SK-N-SH (cell line): ENCODE measurements around the gene SCNN1A.

ENCODE experiments used
- CHD2 ChIP-seq: fragments of 150-350 bp; IDR thresholded peaks from 2 replicates; pipeline ENCODE4 v1.6.1; 2018; ENCODE audit warnings: low read length; ENCODE audit not compliant: partially characterized antibody
- TF ChIP-seq, protein P1 (sequence below): IDR thresholded peaks from 2 replicates; pipeline ENCODE4 v1.4.0; 2012; ENCODE audit warnings: low read depth
- TF ChIP-seq, protein P2 (sequence below): fragments of 200-600 bp; sonication (generic); IDR thresholded peaks from 2 replicates; pipeline ENCODE4 v1.6.1; 2017; ENCODE audit warnings: antibody characterized with exemption, mild to moderate bottlenecking, moderate library complexity

DNA sequence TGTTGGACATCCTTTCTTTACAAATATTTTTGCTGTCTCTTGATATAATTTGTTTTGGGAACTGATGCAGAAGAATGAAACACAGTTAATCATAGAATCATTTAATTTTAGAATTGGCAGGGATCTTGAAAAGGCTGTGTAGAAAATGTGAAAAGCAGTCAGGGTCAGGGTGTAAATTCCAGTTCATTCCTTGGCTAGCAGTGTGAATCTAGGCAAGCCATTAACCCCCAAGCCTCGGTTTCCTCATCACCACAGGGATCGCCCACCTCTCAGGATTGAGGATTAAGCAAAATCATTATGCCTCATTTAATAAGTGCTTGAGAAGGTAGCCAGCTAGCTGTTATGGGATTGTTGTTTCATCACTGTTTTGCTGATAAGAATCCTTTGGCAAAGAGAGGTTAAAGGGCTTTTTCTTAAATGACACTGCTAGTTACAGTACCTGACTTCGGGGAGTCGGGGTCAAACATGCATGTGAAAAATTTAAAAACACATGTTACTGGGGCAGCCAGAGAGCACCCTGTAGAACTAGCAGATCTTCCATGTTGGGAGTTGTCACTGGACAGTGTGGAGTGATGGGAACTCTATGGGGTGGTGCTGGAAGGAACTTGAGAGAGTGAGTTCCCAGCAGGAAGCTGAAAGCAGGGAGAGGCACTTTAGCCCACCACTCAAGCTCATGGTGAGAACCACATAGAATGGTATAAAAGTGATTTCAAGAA lies 44.2 kb downstream of the SCNN1A start:
- TF ChIP-seq, protein P1, sequence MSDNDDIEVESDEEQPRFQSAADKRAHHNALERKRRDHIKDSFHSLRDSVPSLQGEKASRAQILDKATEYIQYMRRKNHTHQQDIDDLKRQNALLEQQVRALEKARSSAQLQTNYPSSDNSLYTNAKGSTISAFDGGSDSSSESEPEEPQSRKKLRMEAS, result no peak
- TF ChIP-seq CHD2, result no peak
- TF ChIP-seq, protein P2, sequence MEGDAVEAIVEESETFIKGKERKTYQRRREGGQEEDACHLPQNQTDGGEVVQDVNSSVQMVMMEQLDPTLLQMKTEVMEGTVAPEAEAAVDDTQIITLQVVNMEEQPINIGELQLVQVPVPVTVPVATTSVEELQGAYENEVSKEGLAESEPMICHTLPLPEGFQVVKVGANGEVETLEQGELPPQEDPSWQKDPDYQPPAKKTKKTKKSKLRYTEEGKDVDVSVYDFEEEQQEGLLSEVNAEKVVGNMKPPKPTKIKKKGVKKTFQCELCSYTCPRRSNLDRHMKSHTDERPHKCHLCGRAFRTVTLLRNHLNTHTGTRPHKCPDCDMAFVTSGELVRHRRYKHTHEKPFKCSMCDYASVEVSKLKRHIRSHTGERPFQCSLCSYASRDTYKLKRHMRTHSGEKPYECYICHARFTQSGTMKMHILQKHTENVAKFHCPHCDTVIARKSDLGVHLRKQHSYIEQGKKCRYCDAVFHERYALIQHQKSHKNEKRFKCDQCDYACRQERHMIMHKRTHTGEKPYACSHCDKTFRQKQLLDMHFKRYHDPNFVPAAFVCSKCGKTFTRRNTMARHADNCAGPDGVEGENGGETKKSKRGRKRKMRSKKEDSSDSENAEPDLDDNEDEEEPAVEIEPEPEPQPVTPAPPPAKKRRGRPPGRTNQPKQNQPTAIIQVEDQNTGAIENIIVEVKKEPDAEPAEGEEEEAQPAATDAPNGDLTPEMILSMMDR, result no peak
